ENCODE data around the gene ABHD1.

- no peak for TF ChIP-seq POLR2A (IDR thresholded peaks at IDR 0.05)
- TF ChIP-seq CTCF (IDR thresholded peaks at IDR 0.05 in 4 of 5, conservative IDR thresholded peaks at IDR 0.05 in 1 of 5) = no peak
Observed at GRCh38 chr2:27115519-27115918, 8.1 kb upstream of the ABHD1 start.
